GM12865 (cell line): Measurements from ENCODE around the gene ATP1B2.

Experiments
- DNase-seq: peaks from one replicate; pipeline ENCODE4 v3.0.0; 2010; ENCODE audit warnings: low read depth
- H3K4me3 ChIP-seq: 2 replicates; pipeline ENCODE4 v1.5.1; 2011; ENCODE audit warnings: mild to moderate bottlenecking, low read depth, low read length, control low read depth
- TF ChIP-seq, protein P1 (sequence below): IDR thresholded peaks from 2 replicates; pipeline ENCODE4 v1.5.1; 2011; ENCODE audit warnings: low read length, control low read depth, low read depth, inconsistent platforms; ENCODE audit not compliant: insufficient read depth; ENCODE audit errors: missing control alignments

ATP1B2 gene

DNA sequence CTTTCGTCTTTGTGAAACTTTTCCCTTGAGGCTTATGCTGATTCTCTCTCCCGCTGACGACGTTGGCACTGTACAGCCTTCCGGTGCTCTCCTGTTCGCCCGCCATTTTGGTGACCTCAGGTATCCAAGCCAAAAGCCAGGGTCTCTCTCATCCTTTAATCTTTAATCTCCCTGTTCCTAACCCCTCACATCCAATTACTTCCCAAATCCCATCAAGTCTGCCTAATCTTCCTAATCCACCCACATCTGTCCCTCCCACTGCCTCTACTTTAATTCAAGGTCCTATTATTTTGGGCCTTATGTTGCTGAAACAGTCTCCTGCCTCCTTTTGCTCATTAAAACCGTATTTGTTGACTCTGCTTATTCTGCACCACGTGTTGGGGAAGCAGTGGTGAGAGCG, 44.9 kb downstream of the ATP1B2 start:
- no peak for DNase-seq
- no peak overlapping the region for H3K4me3 ChIP-seq
- TF ChIP-seq, protein P1, sequence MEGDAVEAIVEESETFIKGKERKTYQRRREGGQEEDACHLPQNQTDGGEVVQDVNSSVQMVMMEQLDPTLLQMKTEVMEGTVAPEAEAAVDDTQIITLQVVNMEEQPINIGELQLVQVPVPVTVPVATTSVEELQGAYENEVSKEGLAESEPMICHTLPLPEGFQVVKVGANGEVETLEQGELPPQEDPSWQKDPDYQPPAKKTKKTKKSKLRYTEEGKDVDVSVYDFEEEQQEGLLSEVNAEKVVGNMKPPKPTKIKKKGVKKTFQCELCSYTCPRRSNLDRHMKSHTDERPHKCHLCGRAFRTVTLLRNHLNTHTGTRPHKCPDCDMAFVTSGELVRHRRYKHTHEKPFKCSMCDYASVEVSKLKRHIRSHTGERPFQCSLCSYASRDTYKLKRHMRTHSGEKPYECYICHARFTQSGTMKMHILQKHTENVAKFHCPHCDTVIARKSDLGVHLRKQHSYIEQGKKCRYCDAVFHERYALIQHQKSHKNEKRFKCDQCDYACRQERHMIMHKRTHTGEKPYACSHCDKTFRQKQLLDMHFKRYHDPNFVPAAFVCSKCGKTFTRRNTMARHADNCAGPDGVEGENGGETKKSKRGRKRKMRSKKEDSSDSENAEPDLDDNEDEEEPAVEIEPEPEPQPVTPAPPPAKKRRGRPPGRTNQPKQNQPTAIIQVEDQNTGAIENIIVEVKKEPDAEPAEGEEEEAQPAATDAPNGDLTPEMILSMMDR, result no peak

- H3K4me3 ChIP-seq, result no peak overlapping the region
Measured at GRCh38 chr17:7697828-7698588, 47.3 kb downstream of the ATP1B2 start.

GRCh38 chr17:7700510-7700909, 49.8 kb downstream of the ATP1B2 start:
- TF ChIP-seq, protein P1, result no peak
- no peak for DNase-seq
- no peak overlapping the region for H3K4me3 ChIP-seq

More at GRCh38 chr17:7697828-7698588, 47.3 kb downstream of the ATP1B2 start:
- TF ChIP-seq, protein P1, result no peak
- DNase-seq, result no peak

- TF ChIP-seq, protein P1, result no peak
- DNase-seq, result no peak
- H3K4me3 ChIP-seq, result no peak overlapping the region
Measured at GRCh38 chr17:7701681-7702080, 51.0 kb downstream of the ATP1B2 start.

- TF ChIP-seq, protein P1, result no peak
- DNase-seq, result no peak
- no peak overlapping the region for H3K4me3 ChIP-seq
Measured at GRCh38 chr17:7702776-7703175, 52.0 kb downstream of the ATP1B2 start.

GRCh38 chr17:7703584-7704479, 53.1 kb downstream of the ATP1B2 start:
- peak; percentile 29 for DNase-seq
- TF ChIP-seq, protein P1, result no peak
- no peak overlapping the region for H3K4me3 ChIP-seq
